Activated CD4-positive, CD25-positive, alpha-beta regulatory T cell (primary cell): Measurements from ENCODE around the gene VENTX.
"Not testable (repeated sequence)": the region's sequence is repeated elsewhere in the genome, so short reads cannot be mapped to it uniquely, and the experiment has no call there.

ENCODE experiments used
- DNase-seq, 4 experiments: peaks; one replicate each; lab custom pipeline; 2025; lab: John Stamatoyannopoulos, UW

VENTX gene

GRCh38 chr10:133254421-133255120 lies 16.9 kb downstream of the VENTX start:
- DNase-seq = no peak

DNA sequence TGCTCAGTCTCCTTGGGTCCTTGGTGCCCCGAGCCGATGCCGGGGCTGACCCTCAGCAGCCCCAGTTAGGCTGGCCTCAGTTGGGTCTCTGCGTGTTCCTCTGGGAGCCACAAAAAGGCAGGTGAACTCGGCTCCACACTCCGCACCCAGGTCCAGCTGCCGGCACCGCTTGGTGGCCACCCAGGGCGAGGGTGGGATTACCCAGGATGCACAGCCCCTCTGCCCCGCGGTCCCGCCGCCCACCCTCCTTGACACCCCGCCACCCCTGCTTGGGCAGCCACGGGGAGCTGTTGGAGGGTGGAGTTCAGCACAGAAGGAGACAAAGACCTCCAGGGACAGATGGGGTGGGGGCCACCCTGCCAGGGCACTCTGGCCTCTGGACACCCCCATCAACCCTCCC lies 17.7 kb downstream of the VENTX start:
- DNase-seq = no peak

DNA sequence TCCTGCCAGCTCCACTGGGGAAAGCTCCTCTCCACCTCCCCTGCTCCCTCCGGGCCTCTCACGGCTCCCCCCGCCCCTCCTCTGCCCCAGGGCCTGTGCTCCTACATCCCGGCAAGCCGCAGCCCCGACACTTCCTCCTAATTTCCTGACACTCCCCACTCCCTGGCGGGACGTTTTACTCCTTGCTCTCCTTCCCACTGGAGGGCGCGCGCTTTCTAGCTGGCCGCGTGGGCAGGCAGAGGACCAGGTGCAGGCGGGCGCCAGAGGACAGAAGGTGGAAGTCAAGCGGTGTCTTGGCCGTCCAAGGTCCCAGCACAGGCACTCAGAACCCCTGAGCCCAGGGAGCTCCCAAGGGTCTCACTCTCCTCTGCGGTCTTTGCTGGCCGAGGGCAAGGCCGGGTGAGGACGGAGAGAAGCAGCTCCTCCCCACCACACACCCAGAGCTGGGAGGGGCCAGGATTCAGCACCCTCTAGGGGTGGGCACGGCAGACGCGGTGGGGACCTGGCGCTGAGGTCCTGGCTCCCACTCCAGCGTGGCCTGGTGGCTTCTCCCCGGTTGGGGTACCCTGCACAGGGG lies 19.9 kb downstream of the VENTX start:
- no peak for DNase-seq

DNA sequence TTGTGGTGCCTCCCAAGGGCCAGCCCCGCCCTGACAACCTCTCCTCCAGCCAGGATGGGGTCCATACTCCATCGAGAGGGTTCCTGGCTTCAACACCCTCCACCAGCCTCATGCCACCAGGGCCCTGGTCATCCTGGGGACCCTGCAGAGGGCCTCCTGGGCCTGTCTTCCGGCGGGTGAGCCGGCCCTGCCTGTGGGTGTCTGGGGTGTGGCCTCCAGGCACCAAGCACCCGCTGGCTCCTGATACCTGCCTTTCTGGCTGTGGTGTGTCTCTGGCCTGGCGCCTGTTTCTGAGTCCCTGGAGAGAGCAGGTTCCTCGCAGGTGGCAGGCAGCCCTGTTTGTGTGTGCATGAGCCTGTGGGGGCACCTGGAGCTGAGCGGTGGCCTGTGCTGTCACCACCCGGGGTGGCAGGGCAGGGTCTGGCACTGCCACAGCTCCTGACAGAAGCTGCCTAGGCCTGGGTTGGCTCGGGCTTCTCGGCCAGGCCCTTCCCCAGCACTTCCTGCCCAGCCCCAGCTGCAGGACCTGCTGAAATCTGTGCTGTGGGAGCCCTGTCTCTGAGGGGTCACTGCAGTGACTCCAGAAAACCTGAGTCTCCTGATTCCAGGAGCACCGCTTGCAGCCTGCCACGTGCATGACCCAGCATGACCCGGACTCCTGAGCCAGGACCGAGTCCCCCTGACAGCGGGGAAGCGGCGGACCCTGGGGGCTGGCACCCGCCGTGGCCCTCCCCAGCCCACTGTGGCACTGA lies 20.6 kb downstream of the VENTX start:
- no peak for DNase-seq

- peak in 3 of 4 experiments; percentile 35 to 61 (median 46) for DNase-seq
Measured at GRCh38 chr10:133258818-133259601, 21.4 kb downstream of the VENTX start.

DNA sequence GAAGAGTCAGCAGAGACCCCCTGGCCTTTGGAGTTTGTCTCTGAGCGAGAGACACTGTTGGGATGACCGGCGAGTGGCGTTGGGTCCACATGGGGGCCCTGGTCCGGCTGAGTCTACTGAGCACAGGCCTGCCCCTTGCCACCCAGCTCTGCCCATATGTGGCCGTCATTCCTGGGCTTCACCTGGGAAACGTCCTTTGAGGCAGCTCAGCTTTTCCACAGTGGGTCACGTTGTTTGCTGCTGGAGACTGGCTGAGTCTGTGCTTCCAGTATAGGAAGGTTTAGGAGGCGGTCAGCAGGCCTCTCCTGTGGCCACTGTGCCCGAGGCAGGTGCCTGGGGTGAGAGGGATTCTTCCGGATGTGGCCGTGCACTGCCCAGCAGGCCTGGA lies 21.9 kb downstream of the VENTX start:
- DNase-seq = no peak

DNA sequence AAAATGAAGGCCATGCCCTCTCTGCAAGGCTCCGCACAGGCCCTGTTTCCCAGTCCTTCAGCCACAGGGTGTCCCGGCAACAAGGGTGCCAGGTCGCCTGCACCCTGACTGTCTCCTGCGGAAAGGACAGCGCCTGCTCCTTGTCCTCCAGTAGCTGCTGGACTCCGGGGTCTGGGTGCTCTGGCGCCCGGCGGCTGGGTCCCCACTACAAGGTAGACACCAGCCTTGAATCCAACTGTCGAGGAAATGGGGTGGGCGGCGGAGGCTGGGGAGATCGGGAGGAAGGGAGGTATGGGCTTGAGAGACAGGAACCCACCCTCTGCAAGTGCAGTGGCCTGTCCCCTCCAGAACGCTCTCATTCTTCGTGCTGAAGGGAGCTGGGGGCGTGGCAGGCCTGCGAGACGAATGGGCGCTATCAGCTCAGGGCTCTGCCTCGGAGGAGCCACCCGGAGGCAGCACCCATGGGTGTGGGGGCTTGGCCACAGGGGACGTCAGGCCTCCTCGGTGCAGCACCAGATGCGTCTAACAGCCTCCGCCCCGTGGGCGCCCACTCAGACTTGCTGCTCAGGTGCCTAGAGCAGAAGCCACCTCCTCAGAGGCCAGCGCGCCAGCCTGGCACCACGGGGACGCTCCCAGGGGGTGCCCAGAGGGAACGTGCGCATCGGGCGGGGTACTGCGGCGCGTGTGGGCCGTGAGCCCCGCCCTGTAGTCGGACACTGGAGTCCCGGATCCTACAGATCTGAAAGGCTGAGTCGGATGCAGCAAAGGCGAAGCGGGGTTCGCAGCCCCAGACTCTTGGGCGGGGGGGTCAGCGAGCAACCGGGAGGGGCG lies 23.5 kb downstream of the VENTX start:
- DNase-seq = peak in 2 of 4 experiments; percentile 37

- peak; percentile 73 to 81 (median 76) for DNase-seq
Measured at GRCh38 chr10:133261726-133262325, 24.2 kb downstream of the VENTX start.

- DNase-seq = no peak
Measured at GRCh38 chr10:133262696-133263095, 25.0 kb downstream of the VENTX start.

- no peak for DNase-seq
Measured at GRCh38 chr10:133263674-133264073, 26.0 kb downstream of the VENTX start.

GRCh38 chr10:133264461-133264860 lies 26.8 kb downstream of the VENTX start:
- peak in 2 of 4 experiments; percentile 25 to 35 for DNase-seq

GRCh38 chr10:133265052-133265451 lies 27.4 kb downstream of the VENTX start:
- not testable (repeated sequence) for DNase-seq

GRCh38 chr10:133266056-133266795 lies 28.6 kb downstream of the VENTX start:
- DNase-seq = no peak

DNA sequence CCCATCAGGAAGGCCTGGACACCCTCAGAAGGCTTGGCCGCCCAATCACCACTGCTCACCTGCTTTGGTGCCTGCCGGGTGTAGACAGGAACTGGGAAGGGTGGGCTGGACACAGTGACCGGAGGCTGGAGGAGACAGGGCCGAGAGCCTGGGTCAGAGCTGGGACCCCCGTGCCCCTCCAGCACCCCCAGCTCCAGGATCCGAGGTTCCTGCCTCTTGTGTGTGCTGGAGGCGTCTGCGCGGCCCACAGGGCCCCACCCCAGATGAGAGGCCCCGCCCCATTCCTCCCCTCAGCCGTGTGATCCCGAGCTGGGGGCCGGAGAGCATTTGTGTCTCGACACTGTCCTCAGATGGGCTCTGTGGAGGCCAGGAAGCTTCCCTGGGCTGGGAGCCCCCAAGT lies 29.6 kb downstream of the VENTX start:
- DNase-seq = no peak

DNA sequence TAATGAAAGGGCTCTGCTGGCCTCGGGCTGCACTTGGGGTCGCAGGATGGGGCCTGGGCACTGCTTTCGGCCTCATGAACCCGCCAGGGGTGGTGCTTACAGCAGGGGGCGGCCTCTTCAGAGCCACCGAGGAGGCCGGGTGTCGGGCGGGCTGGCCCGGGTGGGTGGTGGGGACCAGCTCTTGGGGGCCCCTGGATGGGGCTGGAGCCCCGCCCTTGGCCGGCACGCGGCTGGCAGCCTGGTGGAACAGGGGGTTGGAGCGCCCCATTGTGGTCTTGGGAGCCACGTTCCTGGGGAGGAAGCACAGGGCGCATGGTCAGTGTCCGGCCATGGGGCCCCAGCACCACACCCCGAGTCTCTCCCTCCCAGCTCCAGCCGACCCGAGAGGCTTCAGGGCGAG lies 30.2 kb downstream of the VENTX start:
- DNase-seq = no peak

GRCh38 chr10:133268532-133268931 lies 30.9 kb downstream of the VENTX start:
- DNase-seq = no peak

DNA sequence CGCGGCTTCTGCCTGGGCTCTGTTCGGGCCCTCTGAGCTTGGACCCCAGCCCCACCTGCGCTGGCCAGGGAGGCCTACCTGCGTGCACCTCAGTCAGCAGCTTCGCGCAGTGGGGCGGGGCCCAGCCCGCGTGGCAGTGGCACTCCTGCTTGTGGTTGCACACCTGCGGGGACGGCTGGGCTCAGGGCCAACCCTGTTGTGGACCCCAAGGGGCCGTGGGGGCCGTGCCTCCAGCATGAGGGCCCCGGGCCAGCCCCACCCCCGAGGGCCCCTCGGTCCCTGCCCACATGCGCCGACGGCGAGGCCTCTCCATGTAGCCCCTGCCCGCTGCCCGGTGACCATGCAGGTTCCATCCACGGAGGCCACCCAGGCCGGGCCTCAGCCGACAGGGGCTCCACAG lies 31.7 kb downstream of the VENTX start:
- DNase-seq = no peak

- DNase-seq = no peak
Measured at GRCh38 chr10:133270204-133270603, 32.5 kb downstream of the VENTX start.

GRCh38 chr10:133270773-133271297 lies 33.2 kb downstream of the VENTX start:
- no peak for DNase-seq
